NB4 (cell line): Measurements from ENCODE around the gene CCDC38.

Source experiments
- CTCF ChIP-seq: IDR thresholded peaks from one replicate; pipeline ENCODE4 v1.5.1; 2012; ENCODE audit warnings: low read depth, low read length
- MYC ChIP-seq: IDR thresholded peaks from 2 replicates; pipeline ENCODE4 v1.6.1; 2011; ENCODE audit warnings: low read depth, low read length
- POLR2A ChIP-seq: IDR thresholded peaks from 2 replicates; pipeline ENCODE4 v1.6.1; 2011; ENCODE audit warnings: mild to moderate bottlenecking; ENCODE audit not compliant: insufficient read length; ENCODE audit errors: extremely low read depth
- TF ChIP-seq, protein P1 (sequence below): IDR thresholded peaks from 2 replicates; pipeline ENCODE4 v1.6.1; 2011; ENCODE audit warnings: low read depth, low read length

GRCh38 chr12:95978351-95978750 lies 35.9 kb upstream of the CCDC38 start:
- TF ChIP-seq, protein P1, sequence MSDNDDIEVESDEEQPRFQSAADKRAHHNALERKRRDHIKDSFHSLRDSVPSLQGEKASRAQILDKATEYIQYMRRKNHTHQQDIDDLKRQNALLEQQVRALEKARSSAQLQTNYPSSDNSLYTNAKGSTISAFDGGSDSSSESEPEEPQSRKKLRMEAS = no peak
- TF ChIP-seq MYC = no peak
- no peak for TF ChIP-seq CTCF
- TF ChIP-seq POLR2A = no peak
